Dermis lymphatic vessel endothelial cell (primary cell): ENCODE data around the gene RWDD4. TPM values are rescaled to one million over a fixed set of nuclear protein-coding genes. Genes with fewer than 3 reads are reported as not detected.

Source experiments
- total RNA-seq: library from RNA; depleted of rRNA; stranded (reverse); fragments of >200 nt; gene quantifications from 2 replicates; pipeline ENCODE4 v1.2.1, GENCODE V29; 2014

RWDD4 gene
- total RNA-seq: 10.4 and 13.5 TPM in 2 replicates

GRCh38 chr4:183659029-183659871 is at the start of gene RWDD4, which contains the start of gene TRAPPC11:
Gene RWDD4 (minus strand): TSS chr4:183659185. CDS start chr4:183658952, 233 bp downstream.
Gene TRAPPC11 (plus strand): TSS chr4:183659293. CDS start chr4:183663868, 4,575 bp downstream.

Other genes with a start within 250 kb of the RWDD4 start
- gene CDKN2AIP, start 214.5 kb downstream of the RWDD4 start, total RNA-seq: 15.3 and 20.2 TPM in 2 replicates
- 5.1 and 5.5 TPM in 2 replicates for gene ING2, start 154.1 kb downstream of the RWDD4 start, total RNA-seq
- gene TRAPPC11, start 108 bp upstream of the RWDD4 start, total RNA-seq: 27.5 and 39.0 TPM in 2 replicates
- 16.7 and 27.3 TPM in 2 replicates for gene STOX2, start 246.1 kb upstream of the RWDD4 start, total RNA-seq